GM19238 (cell line): Measurements from ENCODE around the gene HMGN4.
"Not testable (repeated sequence)": the region's sequence is repeated elsewhere in the genome, so short reads cannot be mapped to it uniquely, and the experiment has no call there.

Experiments used
- DNase-seq: peaks from one replicate; pipeline ENCODE4 v3.0.0; 2011; ENCODE audit warnings: low spot score; ENCODE audit not compliant: insufficient read length

HMGN4 gene

DNA sequence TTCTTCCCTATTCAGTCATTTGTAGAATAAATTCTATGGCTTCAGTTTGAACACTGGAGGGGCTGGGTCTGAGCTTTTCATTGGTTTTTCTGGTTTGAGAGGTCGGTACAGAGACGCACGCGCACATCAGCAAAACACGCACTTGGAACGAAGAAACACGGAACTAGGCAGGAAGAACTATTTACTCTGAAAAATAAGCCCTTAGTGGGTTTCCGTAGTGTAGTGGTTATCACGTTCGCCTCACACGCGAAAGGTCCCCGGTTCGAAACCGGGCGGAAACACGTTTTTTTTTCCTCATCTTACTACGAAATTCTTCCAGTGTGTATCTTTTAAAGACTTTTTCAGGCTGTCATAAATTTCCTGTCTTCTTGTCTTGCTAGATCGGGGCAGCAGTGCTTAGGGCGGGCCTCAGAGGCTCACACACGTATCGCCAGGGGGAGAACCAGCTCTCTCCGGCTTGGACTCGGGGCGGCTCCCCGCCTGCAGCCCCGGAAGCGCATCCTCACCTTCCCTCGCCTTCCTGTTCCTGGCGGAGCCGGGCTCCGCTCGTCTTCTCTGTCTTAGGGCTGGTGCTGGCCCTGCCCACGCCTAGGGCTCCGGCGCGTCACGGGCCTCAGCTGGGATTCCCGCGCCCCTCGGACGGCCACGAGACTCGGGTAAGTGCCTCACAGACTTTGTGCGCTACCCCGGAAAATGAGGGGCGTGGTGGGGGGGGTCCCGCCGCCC is at the start of gene HMGN4:
Gene HMGN4 (plus strand): TSS at position 521 of the 726 bp plus-strand sequence. CDS start 6,841 bp downstream, outside the sequence.
- DNase-seq: peak; percentile 62

GRCh38 chr6:26489996-26490964 is 47.9 kb upstream of the HMGN4 start:
- no peak for DNase-seq

DNA sequence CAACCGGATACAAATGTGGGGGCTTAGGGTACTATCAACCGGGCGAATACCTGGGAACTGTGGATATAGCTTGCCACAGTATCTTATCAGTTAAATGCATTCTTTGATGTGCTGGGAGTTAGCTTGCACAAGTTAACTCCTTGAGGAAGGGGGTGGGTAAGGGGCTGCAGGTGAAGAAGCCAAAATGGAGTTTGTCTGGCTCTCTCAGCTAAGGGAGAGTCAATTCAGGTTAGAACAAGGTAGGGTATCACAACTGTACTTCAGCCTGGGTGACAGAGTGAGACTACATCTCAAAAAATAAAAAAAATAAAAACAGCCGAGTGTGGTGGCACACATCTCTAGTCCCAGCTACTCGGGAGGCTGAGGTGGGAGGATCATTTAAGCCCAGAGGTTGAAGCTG is 46.6 kb upstream of the HMGN4 start:
- DNase-seq: no peak

DNA sequence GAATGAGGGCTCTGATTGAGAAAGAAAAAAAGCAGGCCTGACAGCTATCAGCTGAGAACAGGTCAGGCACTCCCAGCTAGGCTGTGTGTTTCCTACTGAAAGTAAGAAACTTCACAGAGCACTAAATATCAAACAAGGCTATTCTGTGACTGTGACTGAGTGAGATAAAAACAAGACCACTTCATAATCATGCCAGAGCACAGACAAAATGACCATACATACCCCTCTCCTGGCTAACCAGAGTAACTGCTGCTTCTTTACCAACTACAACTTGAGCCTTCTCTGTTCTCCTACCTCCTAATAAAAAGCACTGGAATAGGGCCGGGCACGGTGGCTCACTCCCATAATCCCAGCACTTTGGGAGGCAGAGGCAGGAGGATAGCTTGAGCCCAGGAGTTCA is 44.9 kb upstream of the HMGN4 start:
- DNase-seq: no peak

DNA sequence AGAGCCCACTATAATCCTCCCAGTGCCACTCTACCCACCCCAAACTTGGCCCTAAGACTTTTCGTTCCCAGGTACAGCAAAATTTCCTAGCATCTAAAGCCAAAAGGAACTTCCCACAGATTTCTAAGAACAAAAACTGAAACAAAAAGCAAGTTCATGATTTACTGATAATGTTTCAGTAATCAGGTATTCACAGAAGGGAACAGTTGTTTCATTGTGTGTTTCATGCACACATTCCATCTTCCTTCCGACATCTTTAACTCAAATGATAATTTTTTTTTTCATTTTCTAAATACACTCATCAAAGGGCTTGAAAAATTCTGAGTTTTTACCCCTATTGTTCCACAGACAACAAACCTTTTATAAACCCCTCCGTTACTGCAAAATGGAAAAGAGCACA is 44.0 kb upstream of the HMGN4 start:
- DNase-seq: no peak

- no peak for DNase-seq
These were observed 42.9 kb upstream of the HMGN4 start for GRCh38 chr6:26495281-26495680.

GRCh38 chr6:26497610-26498009 is 40.6 kb upstream of the HMGN4 start:
- DNase-seq: no peak

- DNase-seq: no peak
These were observed 38.1 kb upstream of the HMGN4 start, which contains the start of gene BTN1A1 for GRCh38 chr6:26500102-26500501. Gene BTN1A1, plus strand, starts transcription at chr6:26500303. Its CDS starts 984 bp downstream, at chr6:26501287.

- DNase-seq: peak; percentile 28
These were observed 36.6 kb upstream of the HMGN4 start for GRCh38 chr6:26501482-26501986.

- DNase-seq: no peak
These were observed 36.0 kb upstream of the HMGN4 start for GRCh38 chr6:26502165-26502564.

- no peak for DNase-seq
These were observed 35.5 kb upstream of the HMGN4 start for GRCh38 chr6:26502626-26503025.

- no peak for DNase-seq
These were observed 30.5 kb upstream of the HMGN4 start for GRCh38 chr6:26507658-26508057.

GRCh38 chr6:26511033-26511432 is 27.1 kb upstream of the HMGN4 start:
- not testable (repeated sequence) for DNase-seq

GRCh38 chr6:26514984-26515383 is 23.2 kb upstream of the HMGN4 start:
- DNase-seq: no peak

GRCh38 chr6:26516481-26517427 is 21.4 kb upstream of the HMGN4 start:
- no peak for DNase-seq

DNA sequence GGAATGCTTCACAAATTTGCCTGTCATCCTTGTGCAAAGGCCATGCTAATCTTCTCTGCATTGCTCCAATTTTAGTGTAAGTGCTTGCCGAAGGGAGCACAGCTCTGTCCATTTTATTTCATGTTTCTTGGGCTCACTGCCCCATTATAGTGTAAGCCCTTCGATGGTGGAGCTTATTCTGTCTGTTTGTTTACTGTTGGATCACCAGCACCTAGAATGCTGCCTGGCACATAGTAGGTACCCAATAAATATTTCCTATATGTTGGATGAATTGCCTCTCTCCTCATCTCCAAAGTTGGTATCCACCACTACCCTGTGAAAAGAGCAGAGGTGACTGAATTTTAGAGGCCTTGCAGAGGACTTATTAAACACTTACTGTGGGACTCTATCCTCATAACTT is 18.8 kb upstream of the HMGN4 start:
- DNase-seq: no peak

DNA sequence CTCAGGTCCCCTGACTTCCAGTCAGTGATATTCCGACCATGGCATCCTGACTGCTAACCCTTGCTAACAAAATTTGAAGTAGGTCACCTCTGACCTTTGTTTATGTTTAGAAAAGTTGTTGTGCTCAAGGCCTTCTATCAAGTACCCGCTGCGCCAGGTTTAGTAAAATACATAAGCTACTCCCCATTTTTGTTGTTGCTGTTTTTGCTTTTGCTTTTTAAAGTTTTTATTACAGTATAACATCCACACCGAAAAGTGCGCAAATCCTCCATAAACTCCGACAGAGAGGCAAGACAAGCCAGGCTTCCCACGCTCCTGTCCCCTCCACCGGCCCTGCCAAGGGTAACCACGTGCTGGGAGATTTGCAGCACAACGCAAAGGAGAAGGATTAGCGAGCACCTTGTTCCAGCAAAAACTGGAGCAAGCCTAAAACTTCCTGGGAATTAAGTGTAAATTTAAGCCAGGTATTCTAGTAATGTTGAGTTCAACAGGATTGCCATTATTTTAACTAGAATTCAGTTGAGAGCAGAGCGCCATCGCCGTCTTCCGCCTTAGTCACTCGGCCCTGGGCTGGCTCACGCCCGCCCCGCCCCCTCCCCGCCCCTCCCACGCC is 17.8 kb upstream of the HMGN4 start:
- DNase-seq: peak; percentile 22

DNA sequence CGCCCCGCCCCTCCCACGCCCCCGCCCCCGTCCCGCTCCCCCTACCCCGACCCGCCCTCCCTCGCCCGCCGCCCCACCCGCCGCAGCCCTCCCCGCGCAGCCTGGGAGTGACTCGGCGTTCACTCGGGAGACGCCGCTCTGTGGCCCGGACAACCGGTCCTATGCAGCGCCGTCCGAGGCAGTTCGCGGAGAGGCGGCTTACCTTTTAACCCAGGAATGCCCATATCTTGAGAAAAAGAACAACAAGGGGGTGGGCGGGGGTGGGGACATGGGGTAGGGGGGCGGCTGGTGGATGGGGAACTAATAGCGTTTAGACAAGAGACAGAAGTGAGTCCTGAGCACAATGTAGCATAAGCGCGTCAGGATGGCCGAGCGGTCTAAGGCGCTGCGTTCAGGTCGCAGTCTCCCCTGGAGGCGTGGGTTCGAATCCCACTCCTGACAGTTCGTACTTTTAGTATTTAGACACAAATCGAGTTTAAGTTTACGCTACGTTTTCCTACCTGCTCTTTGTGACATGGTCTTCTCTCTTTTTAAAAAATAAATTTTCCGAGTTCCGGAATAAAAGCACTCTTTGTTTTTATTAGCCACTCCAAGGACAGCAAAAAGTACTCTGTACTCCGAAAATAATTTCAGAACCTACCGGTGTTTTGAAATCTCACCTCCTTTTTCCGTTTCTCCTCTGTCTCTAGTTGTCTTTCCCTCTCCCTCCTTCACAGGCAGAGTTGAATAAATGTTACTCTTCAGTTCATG is 17.1 kb upstream of the HMGN4 start:
- DNase-seq: peak; percentile 90

GRCh38 chr6:26521600-26522391 is 16.4 kb upstream of the HMGN4 start:
- DNase-seq: peak; percentile 47
